ENCODE results near the gene RIPOR1.
A peak's percentile ranks its signal among the peaks of the same experiment; 100 is the strongest.

DNA sequence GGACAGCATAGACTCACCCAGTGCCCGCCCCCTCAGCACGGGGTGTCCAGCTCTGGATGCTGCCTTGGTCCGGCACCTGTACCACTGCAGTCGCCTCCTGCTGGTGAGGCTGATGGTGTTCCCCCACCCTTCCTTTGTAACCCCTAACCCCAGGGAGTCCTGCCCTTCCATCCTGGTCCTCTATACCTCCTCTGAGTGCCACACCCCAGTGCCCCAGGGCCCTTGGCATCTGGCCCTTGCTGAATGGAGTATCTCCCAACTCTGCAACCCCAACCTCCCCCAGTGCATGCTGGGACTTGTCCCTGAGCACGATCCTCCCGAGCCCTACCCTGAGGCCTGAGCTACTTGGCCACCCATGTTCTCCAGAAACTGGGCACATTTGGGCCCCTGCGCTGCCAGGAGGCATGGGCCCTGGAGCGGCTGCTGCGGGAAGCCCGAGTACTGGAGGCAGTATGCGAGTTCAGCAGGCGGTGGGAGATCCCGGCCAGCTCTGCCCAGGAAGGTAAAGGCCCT, 15.8 kb downstream of the RIPOR1 start:
- TF ChIP-seq, protein P1, sequence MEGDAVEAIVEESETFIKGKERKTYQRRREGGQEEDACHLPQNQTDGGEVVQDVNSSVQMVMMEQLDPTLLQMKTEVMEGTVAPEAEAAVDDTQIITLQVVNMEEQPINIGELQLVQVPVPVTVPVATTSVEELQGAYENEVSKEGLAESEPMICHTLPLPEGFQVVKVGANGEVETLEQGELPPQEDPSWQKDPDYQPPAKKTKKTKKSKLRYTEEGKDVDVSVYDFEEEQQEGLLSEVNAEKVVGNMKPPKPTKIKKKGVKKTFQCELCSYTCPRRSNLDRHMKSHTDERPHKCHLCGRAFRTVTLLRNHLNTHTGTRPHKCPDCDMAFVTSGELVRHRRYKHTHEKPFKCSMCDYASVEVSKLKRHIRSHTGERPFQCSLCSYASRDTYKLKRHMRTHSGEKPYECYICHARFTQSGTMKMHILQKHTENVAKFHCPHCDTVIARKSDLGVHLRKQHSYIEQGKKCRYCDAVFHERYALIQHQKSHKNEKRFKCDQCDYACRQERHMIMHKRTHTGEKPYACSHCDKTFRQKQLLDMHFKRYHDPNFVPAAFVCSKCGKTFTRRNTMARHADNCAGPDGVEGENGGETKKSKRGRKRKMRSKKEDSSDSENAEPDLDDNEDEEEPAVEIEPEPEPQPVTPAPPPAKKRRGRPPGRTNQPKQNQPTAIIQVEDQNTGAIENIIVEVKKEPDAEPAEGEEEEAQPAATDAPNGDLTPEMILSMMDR (conservative IDR thresholded peaks at IDR 0.05; ENCODE audit: low read depth in 2 of 2), result peak; percentile 34 to 54
- TF ChIP-seq POLR2AphosphoS5 (IDR thresholded peaks at IDR 0.05; ENCODE audit: low read depth) (no peak; the same call in 1 of the 2 replicates), EZH2phosphoT487 (IDR thresholded peaks at IDR 0.05; ENCODE audit: unreplicated experiment) (no peak), EZH2 (IDR thresholded peaks at IDR 0.05; ENCODE audit: low read depth, unreplicated experiment) (no peak)
- TF ChIP-seq, protein P2, sequence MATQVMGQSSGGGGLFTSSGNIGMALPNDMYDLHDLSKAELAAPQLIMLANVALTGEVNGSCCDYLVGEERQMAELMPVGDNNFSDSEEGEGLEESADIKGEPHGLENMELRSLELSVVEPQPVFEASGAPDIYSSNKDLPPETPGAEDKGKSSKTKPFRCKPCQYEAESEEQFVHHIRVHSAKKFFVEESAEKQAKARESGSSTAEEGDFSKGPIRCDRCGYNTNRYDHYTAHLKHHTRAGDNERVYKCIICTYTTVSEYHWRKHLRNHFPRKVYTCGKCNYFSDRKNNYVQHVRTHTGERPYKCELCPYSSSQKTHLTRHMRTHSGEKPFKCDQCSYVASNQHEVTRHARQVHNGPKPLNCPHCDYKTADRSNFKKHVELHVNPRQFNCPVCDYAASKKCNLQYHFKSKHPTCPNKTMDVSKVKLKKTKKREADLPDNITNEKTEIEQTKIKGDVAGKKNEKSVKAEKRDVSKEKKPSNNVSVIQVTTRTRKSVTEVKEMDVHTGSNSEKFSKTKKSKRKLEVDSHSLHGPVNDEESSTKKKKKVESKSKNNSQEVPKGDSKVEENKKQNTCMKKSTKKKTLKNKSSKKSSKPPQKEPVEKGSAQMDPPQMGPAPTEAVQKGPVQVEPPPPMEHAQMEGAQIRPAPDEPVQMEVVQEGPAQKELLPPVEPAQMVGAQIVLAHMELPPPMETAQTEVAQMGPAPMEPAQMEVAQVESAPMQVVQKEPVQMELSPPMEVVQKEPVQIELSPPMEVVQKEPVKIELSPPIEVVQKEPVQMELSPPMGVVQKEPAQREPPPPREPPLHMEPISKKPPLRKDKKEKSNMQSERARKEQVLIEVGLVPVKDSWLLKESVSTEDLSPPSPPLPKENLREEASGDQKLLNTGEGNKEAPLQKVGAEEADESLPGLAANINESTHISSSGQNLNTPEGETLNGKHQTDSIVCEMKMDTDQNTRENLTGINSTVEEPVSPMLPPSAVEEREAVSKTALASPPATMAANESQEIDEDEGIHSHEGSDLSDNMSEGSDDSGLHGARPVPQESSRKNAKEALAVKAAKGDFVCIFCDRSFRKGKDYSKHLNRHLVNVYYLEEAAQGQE (IDR thresholded peaks at IDR 0.05; ENCODE audit: unreplicated experiment), result no peak

All from GM23338 (cell line).